GM18499 (cell line): ENCODE data around the gene RIIAD1.
"Not testable (repeated sequence)": the region's sequence is repeated elsewhere in the genome, so short reads cannot be mapped to it uniquely, and the experiment has no call there.

Experiments used
- ATAC-seq: cut with Tn5 transposase; IDR thresholded peaks from one replicate; pipeline ENCODE4 v1.9.1; 2021; ENCODE audit warnings: moderate number of reproducible peaks; ENCODE audit not compliant: insufficient read depth, unreplicated experiment

The RIIAD1 gene, protein sequence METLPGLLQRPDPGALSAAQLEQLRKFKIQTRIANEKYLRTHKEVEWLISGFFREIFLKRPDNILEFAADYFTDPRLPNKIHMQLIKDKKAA

DNA sequence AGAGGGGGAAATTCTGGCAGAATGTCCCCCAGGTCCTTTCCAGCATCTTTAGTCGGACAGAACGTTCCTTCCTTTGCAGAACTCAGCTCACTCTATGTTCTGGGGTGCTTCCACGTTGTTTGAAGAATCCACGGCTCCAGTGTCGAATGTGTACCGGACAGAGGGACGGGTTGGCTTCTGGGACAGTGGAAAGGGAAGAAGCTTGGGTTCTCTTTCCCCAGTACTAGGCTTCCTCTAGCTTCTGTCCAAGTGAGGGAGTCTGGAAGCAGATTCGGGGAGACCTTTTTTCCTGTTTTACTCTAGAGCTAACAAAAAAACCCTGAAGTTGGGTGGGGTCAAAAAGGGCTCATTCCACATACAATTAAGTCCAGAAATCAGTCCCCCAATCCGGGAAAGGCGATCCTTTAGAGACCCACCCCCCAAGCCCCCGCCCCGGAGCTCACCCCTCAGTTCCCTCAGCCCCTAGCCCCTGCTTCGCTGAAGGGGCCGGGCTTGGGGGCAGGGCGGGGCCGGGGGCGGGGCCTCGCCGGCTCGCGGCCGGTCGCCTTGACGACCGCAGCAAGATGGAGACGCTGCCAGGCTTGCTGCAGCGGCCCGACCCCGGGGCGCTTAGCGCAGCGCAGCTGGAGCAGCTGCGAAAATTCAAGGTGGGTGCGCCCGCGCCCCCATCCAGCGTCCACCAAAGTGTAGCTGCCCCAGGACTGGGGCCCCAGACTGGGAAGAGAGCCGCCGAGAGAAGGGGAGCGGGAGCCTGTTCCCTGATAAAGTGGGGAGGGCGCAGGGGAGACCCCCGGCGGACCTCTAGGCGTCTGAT lies at the start of gene RIIAD1:
RIIAD1 (plus strand) TSS at position 549 of the 814 bp plus-strand sequence; CDS start at position 564, 15 bp downstream.
- no peak for ATAC-seq

DNA sequence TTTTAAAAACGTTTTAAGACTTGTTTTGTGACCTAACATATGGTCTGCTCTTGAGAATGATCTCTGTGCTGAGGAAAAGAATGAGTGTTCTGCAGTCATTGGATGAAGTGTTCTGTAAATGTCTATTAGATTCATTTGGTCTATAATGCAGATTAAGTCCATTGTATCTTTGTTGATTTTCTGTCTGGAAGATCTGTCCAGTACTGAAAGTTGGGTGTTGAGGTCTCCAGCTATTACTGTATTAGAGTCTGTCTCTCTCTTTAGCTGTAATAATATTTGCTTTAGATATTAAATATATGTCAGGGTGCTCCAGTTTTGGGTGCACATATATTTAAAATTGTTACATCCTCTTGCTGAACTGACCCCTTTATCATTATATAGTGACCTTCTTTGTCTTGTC lies 47.9 kb upstream of the RIIAD1 start:
- no peak for ATAC-seq

DNA sequence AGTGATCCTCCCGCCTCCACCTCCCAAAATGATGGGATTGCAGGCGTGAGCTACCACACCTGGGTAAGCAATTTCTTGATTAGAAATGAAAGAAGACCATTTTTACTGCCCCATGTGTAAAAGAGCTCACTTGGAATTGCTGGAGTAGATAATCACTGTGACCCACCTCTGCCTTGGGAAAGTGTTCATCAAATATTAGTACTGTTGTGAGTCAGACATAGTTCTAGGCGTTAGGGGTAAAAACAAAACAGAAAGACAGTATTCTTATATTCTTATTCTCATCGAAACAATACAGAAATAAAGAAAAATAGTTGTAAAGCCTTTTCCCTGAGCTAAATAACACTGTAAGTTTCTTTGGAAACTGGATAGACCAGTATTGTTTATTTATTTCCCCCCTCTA lies 40.9 kb upstream of the RIIAD1 start:
- no peak for ATAC-seq

DNA sequence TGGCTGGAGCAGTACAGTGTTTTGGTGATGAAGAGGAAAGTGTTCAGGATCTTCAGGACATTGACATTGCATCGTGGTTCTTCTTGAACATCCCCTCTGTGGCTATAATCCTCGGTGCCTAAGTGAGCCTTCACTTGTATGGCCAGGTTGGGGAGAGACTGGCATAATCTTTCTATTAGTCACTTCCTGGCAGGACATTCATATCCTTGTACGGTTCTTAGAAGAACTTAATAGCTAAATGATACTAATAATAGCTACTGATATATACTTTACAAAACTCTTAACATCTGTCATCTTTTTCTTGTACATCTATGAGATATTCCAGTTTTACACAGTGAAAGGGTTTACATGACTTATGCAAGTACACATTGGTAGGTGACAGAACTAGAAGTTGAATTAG lies 40.5 kb upstream of the RIIAD1 start:
- ATAC-seq = no peak

DNA sequence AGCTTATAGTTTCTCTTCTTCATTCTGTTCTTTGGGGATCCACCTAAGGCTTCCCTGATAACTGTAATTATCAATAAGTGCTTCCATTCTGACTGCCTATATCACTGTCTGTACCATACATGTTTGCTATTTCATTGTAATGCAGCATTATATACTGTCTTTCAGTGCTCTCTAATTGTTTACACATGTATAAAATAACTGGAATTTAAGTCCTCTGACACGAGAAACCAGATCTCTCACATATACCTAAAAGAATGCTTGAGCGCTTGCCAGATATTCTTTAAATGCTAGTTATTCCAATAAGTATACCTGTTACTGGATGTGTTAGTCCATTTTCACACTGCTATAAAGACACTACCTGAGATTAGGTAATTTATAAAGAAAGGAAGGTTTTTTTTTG lies 39.4 kb upstream of the RIIAD1 start:
- no peak for ATAC-seq

DNA sequence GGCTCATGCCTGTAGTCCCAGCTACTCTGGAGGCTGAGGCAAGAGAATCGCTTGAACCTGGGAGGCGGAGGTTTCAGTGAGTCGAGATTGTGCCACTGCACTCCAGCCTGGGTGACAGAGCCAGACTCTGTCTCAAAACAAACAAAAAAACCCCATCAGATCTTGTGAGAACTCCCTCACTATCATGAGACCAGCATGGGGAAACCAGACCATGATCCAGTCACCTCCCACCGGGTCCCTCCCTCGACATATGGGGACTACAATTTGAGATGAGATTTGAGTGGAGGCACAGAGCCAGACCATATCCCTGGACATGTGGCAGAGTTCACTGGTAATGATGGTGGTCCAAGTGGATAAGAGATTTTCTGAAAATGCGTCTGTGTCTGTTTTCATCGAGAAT lies 38.4 kb upstream of the RIIAD1 start:
- not testable (repeated sequence) for ATAC-seq

DNA sequence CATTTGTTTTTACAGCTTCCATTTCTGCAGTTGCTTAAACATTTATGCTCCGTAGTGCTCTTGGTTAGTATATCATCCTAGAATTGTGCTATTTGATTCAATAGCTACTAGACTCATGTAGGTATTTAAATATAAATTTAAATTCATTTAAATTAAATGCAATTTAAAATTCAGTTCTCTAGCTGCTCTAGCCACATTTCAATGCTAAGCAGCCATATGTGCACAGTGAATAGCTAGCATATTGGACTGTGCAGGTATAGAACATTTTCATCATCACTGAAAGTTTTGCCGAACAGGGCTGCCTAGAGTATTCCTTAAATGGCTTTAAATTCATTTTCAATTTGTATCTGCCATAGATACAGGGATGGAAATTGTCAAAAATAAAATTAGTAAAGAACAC lies 37.2 kb upstream of the RIIAD1 start:
- no peak for ATAC-seq

DNA sequence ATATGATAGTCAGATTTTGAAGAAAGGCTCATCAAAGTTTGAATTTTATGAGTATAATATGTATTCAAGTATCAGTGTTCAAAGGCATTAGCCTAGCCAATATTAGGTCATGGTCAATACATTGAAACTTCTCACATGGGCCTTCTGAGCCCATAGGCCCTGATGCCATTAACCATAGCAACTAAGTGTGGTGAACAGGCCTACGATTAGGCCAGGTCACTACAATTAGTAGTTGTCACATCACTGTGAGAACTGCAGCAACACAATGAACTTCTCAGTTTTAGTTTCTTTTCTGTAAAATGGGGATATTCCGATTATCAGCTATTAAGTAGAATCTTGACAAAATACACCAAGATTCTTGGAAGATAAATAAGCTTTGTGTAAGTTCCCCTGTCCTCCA lies 34.8 kb upstream of the RIIAD1 start:
- no peak for ATAC-seq

DNA sequence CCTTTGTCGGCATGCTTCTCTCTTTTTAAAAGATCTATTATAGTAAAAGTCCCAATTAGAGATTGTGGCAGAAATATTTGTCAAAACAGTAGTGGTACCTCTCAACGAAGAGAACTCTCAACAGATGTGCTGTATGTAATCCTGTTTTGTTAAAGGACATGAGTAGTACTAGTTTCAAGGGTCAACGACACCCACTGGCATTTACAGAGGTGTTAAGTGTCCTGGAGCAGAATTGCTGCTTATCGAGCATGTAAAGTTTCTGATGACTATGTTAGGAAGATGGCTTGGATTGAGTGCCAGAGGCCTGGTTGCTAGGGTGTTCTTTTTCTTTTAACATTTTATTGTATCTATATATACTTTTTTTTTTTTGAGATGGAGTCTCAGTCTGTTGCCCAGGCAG lies 31.8 kb upstream of the RIIAD1 start:
- ATAC-seq = no peak

DNA sequence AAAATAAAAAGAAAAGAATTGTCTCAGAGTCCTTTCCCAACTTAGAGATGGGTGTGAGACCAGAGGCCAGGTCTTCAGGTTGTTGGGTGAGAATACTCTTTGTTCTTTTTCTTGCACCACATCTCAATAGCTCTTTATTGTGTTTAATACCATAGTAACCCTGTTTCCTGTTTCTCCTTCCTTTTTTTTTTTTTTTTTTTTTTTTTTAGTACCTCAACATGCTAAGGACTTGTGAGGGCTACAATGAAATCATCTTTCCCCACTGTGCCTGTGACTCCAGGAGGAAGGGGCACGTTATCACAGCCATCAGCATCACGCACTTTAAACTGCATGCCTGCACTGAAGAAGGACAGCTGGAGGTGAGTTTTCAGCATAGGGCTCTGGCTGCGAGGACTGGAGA lies 29.1 kb upstream of the RIIAD1 start:
- no peak for ATAC-seq

DNA sequence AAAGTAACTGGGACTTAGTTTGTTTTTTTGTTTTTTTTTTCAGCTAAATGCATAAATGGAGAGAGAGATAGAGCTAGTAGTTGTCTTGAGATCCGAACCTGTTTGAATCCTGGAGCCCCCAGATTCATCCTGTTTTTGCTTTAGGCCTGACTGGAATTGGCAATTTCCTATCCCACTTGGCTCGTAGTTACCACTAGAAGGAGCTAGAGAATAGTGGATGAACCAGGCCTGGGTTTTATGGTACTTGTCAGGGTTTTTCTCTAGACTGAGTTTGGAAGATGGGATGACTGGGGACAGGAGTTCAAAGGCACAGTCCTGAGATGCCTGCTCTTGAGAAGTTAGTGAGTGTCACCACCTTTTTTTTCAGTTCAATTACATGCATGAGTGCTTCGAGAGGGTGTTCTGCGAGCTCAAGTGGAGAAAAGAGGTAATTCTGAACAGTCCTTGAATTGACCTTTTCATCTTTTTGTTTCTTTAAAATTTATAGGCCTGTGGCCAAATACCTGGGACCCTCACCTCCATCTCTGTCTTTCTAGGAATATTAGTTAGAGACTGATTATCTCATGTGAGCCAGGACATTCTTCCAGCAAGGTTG lies 28.2 kb upstream of the RIIAD1 start:
- ATAC-seq = no peak

DNA sequence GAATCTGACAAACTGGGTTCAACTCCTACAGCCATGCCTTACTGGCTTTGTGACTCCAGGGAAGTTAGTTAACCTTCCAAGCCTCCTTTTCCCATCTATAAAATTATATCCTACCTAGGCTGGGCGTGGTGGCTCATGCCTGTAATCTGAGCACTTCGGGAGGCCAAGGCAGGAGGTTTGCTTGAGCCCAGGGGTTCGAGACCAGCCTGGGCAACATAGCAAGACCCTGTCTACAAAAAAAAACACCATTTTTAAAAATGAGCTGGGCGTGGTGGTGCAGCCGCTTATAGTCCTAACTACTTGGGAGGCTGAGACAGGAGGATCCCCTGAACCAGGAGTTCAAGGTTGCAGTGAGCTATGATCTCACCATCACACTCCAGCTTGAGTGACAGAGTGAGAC lies 19.8 kb upstream of the RIIAD1 start:
- no peak for ATAC-seq

DNA sequence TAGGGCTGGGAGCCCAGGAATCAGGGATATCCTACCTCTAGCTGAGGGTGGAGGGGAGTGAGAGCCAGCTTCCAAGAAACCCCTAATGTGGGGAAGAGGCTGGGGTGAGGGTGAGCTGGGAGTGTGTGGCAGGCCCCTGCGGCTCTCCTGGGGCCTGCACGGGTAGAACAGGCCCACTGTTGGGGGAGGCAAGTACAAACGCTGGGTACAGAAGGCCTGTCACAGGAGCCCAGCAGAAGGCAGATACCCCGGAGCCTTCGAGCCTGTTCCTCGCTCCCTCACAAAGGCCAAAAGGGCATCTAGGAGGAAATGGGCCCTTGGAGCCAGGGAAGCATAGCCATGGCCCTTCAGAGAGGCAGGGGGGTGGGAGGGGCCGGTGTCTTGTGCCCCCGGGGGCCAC lies 18.4 kb upstream of the RIIAD1 start:
- ATAC-seq = no peak

DNA sequence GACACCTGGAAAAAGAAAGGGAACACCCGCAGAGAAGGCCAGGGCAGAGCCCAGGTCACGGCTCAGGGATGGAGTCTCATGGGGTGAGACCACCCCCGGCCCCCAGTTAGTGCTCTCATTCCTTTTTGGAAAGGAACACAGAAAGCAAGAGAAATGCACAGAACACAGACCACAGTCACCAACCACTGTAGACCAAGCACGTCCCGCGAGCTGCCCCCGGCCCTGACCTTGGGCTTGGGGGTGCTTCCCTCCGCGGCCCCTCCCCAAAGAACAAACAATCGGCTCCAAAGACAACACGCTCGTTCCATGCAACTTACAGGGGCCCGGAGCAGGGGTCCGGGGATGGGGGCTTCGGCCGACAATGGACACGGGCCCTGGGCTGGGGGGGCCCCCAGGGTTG lies 17.5 kb upstream of the RIIAD1 start:
- no peak for ATAC-seq

DNA sequence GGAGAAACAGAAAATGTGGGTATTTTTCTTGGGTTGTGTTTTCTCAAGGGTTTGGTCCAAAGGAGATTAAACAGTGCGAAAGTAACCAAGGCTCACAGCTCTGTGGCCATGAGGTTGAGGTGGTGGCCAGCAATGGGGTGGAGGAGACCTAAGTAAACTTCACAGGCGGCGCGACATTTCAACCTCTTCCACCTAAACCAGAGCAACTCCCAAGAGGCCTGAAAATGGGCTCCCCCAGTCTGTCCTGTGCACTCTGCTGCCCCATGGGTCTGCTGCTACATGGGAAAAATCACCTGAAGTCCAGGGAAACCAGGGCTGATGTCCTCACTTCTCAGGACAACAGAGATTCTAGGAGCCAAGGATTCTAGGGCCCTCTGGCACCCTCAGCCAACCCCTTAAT lies 17.1 kb upstream of the RIIAD1 start:
- ATAC-seq = no peak

DNA sequence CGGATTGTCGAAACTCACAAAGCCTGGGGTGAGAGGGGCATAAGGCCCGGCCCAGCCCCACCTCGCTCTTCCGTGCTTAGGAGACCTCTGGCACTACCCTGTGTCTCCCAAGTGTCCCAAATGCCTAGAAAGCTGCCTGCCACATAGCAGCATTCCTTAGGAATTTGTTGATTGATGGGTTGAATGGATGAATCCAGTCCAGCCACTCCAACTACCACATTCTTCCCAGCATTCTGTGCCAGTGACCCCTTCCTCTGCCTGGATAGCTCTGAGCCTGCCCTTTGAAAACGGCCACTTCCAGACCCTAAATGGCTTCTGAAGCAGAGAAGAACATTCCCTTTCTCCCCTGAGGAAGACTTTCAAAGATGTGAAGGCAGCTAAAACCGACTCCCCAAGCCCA lies 16.2 kb upstream of the RIIAD1 start:
- ATAC-seq = no peak

DNA sequence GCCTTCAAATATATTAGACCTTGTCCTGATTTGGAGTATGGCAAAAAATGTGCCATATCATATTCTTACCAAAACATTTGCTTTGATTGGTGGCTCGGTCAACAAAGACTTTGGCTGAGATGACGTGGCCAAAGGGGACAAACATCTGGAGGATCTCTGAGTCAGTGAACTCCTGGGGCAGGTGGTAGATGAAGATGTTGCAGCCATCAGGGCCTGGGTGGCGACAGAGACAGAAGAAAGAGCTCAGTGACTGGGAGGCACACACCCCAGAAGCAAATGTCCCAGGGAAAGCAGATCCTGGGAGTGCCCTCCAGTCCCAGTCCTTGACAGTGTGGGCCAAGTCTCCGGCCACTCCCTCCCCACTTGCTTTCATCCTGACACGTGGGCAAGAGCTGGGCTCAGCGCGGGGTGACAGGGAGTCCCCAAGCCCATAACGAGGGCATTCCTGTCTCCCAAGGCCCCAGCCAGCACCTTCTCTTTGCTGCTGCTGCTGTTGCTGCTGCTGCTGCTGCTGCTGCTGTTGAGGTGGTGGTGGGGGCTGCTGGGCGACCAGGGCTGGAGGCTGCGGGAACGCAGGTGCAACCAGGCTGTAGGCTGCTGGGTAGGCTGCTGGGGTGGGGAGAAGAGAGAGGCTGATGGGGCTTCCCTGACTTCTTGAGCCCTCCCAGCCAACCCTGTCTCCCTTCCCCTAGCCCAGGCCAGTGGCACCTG lies 15.4 kb upstream of the RIIAD1 start:
- ATAC-seq = no peak

DNA sequence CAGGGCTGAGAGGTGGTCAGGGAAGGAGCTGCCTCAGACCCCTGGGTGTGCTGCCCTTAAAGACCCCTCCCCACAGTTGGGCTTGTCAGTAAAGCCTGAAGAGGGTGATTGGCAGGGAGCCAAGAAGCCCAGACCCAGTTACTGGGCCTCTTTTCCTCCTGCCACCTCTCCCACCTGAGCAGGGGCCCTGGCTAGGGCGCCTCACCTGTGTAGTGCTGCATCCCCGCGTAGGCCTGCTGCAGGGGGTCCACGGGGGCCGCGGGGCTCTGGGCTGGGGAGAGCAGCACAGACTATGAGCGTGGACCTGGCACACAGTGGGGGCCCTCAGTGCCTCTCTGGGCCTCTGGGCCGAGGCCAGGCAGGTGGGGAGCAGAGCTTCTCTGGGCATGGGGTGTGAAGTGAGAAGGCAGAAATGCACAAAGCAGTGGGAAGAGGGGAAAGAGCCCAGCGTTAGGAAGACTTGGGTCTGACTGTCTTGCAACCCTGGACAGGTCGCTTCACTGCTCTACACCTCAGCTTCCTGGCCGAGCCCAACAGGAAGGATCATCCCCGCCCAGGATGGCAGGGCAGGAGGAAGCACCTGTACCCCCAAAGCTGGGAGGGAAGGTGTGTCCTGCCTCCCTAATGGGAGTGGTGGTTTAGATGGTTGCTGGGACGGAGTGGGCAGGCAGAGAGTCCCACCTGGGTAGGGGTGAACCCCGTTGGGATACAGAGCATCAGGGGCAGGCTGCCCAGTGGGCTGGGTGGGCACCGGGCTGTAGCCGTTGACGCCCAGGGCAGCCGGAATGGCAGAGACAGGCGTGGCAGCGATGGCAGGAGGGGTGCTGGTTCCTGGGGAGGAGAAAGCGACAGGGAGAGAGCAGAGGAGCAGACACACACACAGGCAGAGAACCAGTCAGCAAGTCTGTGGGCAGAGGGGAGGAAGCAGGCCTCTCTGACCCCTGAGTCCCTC lies 14.6 kb upstream of the RIIAD1 start:
- no peak for ATAC-seq

DNA sequence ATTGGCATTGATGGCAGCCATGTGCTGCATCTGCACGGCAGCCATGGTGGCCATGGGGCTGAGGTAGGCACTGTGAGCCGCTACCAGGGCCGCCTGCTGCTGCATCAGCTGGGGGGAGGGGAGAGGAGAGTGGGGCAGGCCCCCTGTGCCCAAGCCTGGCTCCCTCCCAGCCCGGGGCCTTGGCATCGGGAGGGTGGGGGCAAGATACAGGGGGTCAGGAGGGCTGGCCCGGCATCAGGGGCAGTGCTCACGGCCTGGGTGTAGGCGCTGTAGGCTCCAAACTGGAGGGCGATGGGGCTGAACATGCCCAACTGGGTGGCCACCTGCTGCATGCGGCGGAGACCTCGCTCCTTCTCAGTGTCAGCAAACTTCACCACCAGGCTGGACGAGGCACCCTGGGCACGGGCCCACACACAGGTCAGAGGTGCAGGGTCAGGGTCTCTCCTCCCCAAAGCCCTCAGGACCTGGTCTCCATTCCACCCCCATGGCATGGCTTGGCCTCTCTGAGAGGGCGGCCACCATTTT lies 13.7 kb upstream of the RIIAD1 start:
- no peak for ATAC-seq

DNA sequence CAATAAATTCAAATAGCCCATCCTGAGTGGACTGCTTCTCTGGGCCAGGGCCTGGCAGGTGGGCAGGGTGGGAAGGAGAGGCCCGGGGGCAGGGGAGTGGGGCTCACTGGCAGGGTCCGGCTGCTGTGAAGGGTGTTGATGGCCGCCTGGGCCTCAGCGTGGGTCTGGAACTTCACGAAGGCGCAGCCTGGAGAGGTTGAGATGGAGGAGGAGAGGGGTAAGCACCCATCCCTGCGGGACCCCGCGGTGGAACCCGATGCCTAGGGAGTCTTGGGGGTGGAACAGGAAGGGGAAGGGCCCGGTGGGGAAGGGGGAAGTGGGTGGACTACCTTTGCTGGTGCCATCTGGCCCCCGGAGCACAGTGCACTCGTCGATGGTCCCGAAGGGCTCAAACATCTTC lies 12.4 kb upstream of the RIIAD1 start:
- no peak for ATAC-seq
